Cardiac muscle cell (in vitro differentiated cells and primary cell): ENCODE data around the gene RADIL. TPM values are rescaled to one million over a fixed set of nuclear protein-coding genes. Genes with fewer than 3 reads are reported as not detected.

Source experiments
- DNase-seq, 2 donors: peaks; one replicate each; pipeline versions ENCODE4 v3.0.0 to v3.0.0-alpha.2; 2010 to 2017; ENCODE audit warnings: low read depth in 1 of 2, low spot score in 1 of 2
- H3K27ac ChIP-seq: fragments of 200-600 bp; sonication (generic); 2 replicates; pipeline ENCODE4 v1.5.1; 2016
- H3K27me3 ChIP-seq: fragments of 200-600 bp; sonication (generic); 2 replicates; pipeline ENCODE4 v1.6.0; 2016; ENCODE audit warnings: control low read depth
- H3K36me3 ChIP-seq: fragments of 200-600 bp; sonication (generic); 2 replicates; pipeline ENCODE4 v1.5.1; 2016; ENCODE audit warnings: control low read depth
- H3K4me1 ChIP-seq: fragments of 200-600 bp; sonication (generic); 2 replicates; pipeline ENCODE4 v1.8.1; 2017; ENCODE audit warnings: low read depth, mild to moderate bottlenecking, mixed run types
- H3K4me3 ChIP-seq: fragments of 200-600 bp; sonication (generic); 2 replicates; pipeline ENCODE4 v1.5.1; 2016; ENCODE audit warnings: mild to moderate bottlenecking
- H3K9me3 ChIP-seq: fragments of 200-600 bp; sonication (generic); 2 replicates; pipeline ENCODE4 v1.5.1; 2017; ENCODE audit warnings: low read depth, mild to moderate bottlenecking, control low read depth
- CTCF ChIP-seq: IDR thresholded peaks from 2 replicates; pipeline ENCODE4 v1.5.1; 2012; ENCODE audit warnings: low read depth, mild to moderate bottlenecking, low read length
- polyA plus RNA-seq: library from polyadenylated mRNA; unstranded; fragments of >200 nt; fragmentation: Nextera tagmentation; extraction: Ambion mirVana; gene quantifications from 2 replicates; pipeline ENCODE4 v1.2.1, GENCODE V29; 2016
- total RNA-seq: library from RNA; depleted of rRNA; stranded (reverse); fragments of >200 nt; gene quantifications from 2 replicates; pipeline ENCODE4 v1.2.3, GENCODE V29; 2016

RADIL gene
- total and polyA plus RNA-seq, 2 experiments from 2014 or later = 41.6 to 110 TPM

GRCh38 chr7:4866528-4867496, 16.7 kb downstream of the RADIL start:
- H3K27me3 ChIP-seq = no peaks in the 10 kb centered on the region
- no peaks in the 10 kb centered on the region for H3K9me3 ChIP-seq
- no peak overlapping the region for H3K4me3 ChIP-seq
- peak overlapping the region; percentile 9 for H3K27ac ChIP-seq
- H3K4me1 ChIP-seq = peaks cover 21% of the 10 kb centered on the region
- H3K36me3 ChIP-seq = no peaks in the 10 kb centered on the region
- no peak for TF ChIP-seq CTCF
- no peak for DNase-seq

DNA sequence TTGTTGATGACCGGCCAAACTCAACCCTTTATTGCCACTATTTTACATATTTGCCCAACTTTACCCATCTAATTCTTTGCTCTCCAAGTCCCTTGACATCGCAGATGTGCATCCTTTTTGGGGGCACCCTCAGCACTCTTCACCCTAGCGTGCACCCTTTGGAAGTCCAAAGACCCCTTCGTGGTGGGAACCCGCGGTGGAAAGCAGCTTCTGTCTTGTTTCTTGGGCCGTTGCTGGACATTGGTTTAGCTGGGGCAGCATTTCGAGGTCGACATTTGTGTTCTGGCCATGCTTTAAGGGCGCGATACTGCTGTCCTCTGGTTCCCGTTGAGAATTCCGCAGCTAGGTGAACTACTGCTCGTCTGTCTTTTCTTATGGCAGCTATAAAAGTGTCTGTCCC, 21.4 kb downstream of the RADIL start:
- H3K36me3 ChIP-seq = no peaks in the 10 kb centered on the region
- no peaks in the 10 kb centered on the region for H3K9me3 ChIP-seq
- TF ChIP-seq CTCF = no peak
- no peaks in the 10 kb centered on the region for H3K4me1 ChIP-seq
- H3K27ac ChIP-seq = no peak overlapping the region
- no peaks in the 10 kb centered on the region for H3K27me3 ChIP-seq
- no peak overlapping the region for H3K4me3 ChIP-seq
- DNase-seq = no peak

- Histone ChIP-seq H3K4me3 (no peak within 1 kb of the TSS), H3K36me3 (no peaks in the 10 kb centered on the region), H3K27ac (no peak within 1 kb of the TSS), H3K27me3 (no peaks in the 10 kb centered on the region), H3K9me3 (no peaks in the 10 kb centered on the region), H3K4me1 (no peaks in the 10 kb centered on the region)
- peak in 1 of 2 donors; percentile 30 for DNase-seq
- no peak for TF ChIP-seq CTCF
Observed at GRCh38 chr7:4861673-4862072, 21.8 kb downstream of the RADIL start, which contains the start of gene PAPOLB. Gene PAPOLB, minus strand, starts transcription at chr7:4862030. Its CDS starts 220 bp downstream, at chr7:4861810.

GRCh38 chr7:4861227-4861626, 22.3 kb downstream of the RADIL start:
- H3K27ac ChIP-seq = no peak overlapping the region
- no peaks in the 10 kb centered on the region for H3K9me3 ChIP-seq
- H3K4me1 ChIP-seq = no peaks in the 10 kb centered on the region
- no peak for DNase-seq
- H3K36me3 ChIP-seq = no peaks in the 10 kb centered on the region
- H3K4me3 ChIP-seq = no peak overlapping the region
- TF ChIP-seq CTCF = no peak
- H3K27me3 ChIP-seq = no peaks in the 10 kb centered on the region

GRCh38 chr7:4857189-4857588, 26.3 kb downstream of the RADIL start:
- no peaks in the 10 kb centered on the region for H3K27me3 ChIP-seq
- no peaks in the 10 kb centered on the region for H3K9me3 ChIP-seq
- no peak overlapping the region for H3K4me3 ChIP-seq
- no peak for DNase-seq
- TF ChIP-seq CTCF = no peak
- H3K27ac ChIP-seq = no peak overlapping the region
- no peaks in the 10 kb centered on the region for H3K36me3 ChIP-seq
- H3K4me1 ChIP-seq = no peaks in the 10 kb centered on the region
